Astrocyte of the spinal cord (primary cell): ENCODE data around the gene VAT1L.

ENCODE experiments used
- DNase-seq: peaks from one replicate; pipeline ENCODE4 v3.0.0; 2011; ENCODE audit warnings: low read depth, low spot score
- H3K4me3 ChIP-seq: 2 replicates; pipeline ENCODE4 v1.5.1; 2011; ENCODE audit warnings: low read depth, mild to moderate bottlenecking, low read length, moderate library complexity
- CTCF ChIP-seq: IDR thresholded peaks from 2 replicates; pipeline ENCODE4 v1.5.1; 2012; ENCODE audit warnings: low read depth, mild to moderate bottlenecking, low read length, inconsistent platforms
- in situ Hi-C: cut with HindIII; loops from 2 replicates; pipeline ENCODE4 v1.10.0; 2017; ENCODE audit warnings: low sequenced_read_pairs

The VAT1L gene

DNA sequence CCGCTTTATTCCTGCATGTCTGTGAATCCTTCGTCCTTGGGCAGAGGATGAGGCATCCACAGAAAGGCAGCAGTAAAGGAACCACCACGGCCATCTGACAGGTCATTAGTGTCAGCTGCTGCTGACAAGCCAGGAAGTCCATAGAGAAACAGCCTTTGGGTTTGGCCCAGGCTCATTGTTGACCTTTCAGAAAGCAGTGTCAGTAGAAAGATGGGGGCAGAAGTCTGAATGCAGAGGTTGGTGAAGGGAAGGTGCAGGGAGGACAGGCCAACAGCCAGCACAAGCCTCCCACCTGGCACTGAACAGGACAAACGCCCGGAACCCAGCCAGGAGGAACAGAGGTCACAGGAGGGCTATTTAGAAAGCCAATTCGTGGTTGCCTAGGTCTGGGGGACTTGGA is 105.8 kb downstream of the VAT1L start:
- DNase-seq = no peak
- in situ Hi-C loops = no loop called here
- TF ChIP-seq CTCF = no peak
- H3K4me3 ChIP-seq = no peak overlapping the region

- no peak for DNase-seq
- TF ChIP-seq CTCF = no peak
- in situ Hi-C loops = no loop called here
Observed at GRCh38 chr16:77895962-77896361, 107.6 kb downstream of the VAT1L start.

DNA sequence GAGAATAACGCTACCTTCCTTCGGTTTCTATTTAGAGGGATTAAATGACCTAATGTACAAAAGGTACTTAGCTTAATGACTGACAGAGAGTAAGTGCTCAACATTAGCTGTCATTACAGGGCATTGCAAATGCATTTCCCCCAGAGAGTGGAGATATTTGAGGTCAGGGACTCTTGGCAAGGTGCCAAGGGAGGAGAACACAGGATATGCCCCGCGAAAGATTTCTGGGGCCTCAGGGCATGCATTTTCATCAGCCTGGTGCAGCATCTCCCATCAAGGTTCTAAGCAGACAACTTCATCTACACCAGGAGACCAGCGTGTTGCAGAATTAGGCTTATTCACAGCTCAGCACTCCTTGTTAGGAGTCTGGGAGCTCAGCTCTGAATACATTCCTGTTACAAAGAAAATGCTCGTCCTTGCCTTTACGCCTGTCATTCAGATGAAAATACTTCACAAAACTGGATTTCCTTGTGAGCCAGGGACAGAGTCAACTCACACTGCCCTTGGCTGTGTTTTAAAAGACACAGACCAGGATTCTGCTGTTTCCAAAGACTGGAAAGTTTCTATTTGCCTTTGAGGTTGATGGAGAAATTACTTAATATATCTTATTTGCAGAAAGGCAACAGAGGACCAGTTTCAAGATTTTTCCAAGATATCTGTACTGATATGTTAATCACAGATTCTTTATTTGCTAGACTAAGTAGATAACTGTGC is 108.2 kb downstream of the VAT1L start:
- TF ChIP-seq CTCF = no peak
- DNase-seq = no peak
- in situ Hi-C loops = no loop called here
- H3K4me3 ChIP-seq = no peak overlapping the region

More at GRCh38 chr16:77895962-77896361, 107.6 kb downstream of the VAT1L start:
- no peak overlapping the region for H3K4me3 ChIP-seq

DNA sequence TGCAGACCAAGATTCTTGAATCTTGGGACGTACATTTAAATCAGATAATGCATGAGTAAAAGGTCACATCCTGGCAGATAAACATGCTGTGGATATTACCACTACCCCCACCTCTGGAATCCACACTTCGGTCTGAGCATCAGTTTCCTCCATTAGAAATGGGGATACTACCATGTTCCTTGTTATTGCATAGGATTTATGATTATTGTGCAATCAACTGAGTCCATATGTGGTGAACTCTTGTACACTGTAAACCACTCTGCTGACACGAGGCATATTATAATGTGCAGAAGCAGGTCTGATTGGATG is 108.7 kb downstream of the VAT1L start:
- in situ Hi-C loops = no loop called here
- no peak for TF ChIP-seq CTCF
- DNase-seq = no peak
- H3K4me3 ChIP-seq = no peak overlapping the region

DNA sequence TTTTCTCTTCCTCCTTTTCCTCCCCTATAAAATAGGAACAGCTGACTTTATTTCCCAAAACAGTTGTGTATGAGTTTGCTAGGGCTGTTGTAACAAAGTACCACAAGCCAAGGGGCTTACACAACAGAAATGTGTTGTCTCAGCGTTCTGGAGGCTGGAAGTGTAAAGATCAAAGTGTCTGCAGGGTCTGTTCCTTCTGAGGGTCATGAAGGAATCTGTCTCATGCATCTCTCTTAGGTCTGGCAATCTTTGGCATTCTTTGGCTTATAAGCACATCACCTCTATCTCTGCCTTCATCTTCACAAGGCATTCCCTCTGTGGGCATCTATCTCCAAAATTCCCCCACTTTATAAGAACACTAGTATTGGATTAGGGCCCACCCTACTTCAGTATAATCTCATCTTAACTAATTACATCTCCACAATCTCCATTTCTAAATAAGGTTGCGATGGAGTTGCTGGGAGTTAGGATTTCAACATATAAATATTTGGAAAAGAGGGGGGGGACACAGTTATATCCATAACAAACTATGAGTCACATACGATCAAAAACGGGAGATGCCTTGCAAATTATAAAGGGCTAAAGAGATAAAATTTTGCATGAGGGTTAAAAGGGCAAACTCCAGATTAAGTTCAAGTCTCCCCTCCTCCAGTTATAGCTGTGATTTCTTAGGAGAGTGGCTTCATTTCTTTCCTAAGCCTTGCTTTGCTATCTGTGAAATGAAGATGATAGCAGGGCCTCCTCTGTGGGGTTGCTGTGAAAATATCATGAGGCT is 109.7 kb downstream of the VAT1L start:
- H3K4me3 ChIP-seq = no peak overlapping the region
- TF ChIP-seq CTCF = no peak
- in situ Hi-C loops = no loop called here

GRCh38 chr16:77898671-77899211 is 110.4 kb downstream of the VAT1L start:
- DNase-seq = peak; percentile 53

More for the DNA sequence above, 109.7 kb downstream of the VAT1L start:
- DNase-seq = no peak

More at GRCh38 chr16:77898671-77899211, 110.4 kb downstream of the VAT1L start:
- in situ Hi-C loops = no loop called here
- TF ChIP-seq CTCF = no peak
- H3K4me3 ChIP-seq = no peak overlapping the region
